ENCODE results near the gene ZNF609.

DNA sequence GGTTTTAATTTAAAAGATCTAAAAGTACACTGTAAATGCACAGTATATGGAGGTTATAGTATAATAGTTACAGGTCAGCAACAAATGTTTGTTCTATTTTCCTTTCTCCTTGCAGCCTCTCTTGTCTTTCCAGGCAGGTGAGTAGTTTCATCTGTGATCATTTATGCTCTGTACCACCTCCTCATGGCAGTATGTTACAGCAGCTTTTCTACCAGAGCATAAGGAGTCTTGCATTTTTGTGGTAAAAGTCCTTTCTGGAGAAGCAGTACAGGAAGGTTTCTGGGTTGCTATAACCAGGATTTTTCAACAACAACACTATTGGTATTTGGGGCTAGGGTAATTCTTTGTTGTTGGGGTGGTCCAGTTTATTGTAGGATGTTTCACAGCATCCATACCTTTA is 59.5 kb downstream of the ZNF609 start:
- no peak for TF ChIP-seq TAF1 (IDR thresholded peaks at IDR 0.05; ENCODE audit: borderline replicate concordance, low read depth, low read length)
- no peak for TF ChIP-seq POLR2A (IDR thresholded peaks at IDR 0.05; ENCODE audit: low read depth, low read length)

Data from GM12892 (cell line).